GM12874 (cell line): Measurements from ENCODE around the gene DENND1C.

Experiments used
- CTCF ChIP-seq: IDR thresholded peaks from 2 replicates; pipeline ENCODE4 v1.5.1; 2011; ENCODE audit warnings: low read depth, mild to moderate bottlenecking, control low read depth, low read length, moderate library complexity; ENCODE audit not compliant: insufficient read depth

DENND1C gene

GRCh38 chr19:6524311-6524710 lies 42.7 kb upstream of the DENND1C start:
- no peak for TF ChIP-seq CTCF

GRCh38 chr19:6522712-6523111 lies 41.1 kb upstream of the DENND1C start:
- TF ChIP-seq CTCF = no peak

GRCh38 chr19:6521718-6522646 lies 40.4 kb upstream of the DENND1C start:
- TF ChIP-seq CTCF = no peak

GRCh38 chr19:6519289-6519688 lies 37.7 kb upstream of the DENND1C start:
- no peak for TF ChIP-seq CTCF

GRCh38 chr19:6518145-6518911 lies 36.7 kb upstream of the DENND1C start:
- TF ChIP-seq CTCF = no peak

- TF ChIP-seq CTCF = peak; percentile 92
Measured at GRCh38 chr19:6516659-6517291, 35.2 kb upstream of the DENND1C start.
